ENCODE measurements around the gene POU4F2.

POU4F2 gene

GRCh38 chr4:146640465-146641061 is 1.9 kb downstream of the POU4F2 start:
- H3K4me1 Mint-ChIP-seq = peaks cover 24% of the 10 kb centered on the region

GRCh38 chr4:146641762-146642161 is 3.1 kb downstream of the POU4F2 start:
- no peak overlapping the region for H3K27ac Mint-ChIP-seq
- TF ChIP-seq, protein P1, sequence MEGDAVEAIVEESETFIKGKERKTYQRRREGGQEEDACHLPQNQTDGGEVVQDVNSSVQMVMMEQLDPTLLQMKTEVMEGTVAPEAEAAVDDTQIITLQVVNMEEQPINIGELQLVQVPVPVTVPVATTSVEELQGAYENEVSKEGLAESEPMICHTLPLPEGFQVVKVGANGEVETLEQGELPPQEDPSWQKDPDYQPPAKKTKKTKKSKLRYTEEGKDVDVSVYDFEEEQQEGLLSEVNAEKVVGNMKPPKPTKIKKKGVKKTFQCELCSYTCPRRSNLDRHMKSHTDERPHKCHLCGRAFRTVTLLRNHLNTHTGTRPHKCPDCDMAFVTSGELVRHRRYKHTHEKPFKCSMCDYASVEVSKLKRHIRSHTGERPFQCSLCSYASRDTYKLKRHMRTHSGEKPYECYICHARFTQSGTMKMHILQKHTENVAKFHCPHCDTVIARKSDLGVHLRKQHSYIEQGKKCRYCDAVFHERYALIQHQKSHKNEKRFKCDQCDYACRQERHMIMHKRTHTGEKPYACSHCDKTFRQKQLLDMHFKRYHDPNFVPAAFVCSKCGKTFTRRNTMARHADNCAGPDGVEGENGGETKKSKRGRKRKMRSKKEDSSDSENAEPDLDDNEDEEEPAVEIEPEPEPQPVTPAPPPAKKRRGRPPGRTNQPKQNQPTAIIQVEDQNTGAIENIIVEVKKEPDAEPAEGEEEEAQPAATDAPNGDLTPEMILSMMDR (IDR thresholded peaks at IDR 0.05; ENCODE audit: unreplicated experiment in 3 of 3) = no peak
- peaks cover 7% of the 10 kb centered on the region for H3K9me3 Mint-ChIP-seq
- H3K27me3 Mint-ChIP-seq (ENCODE audit: low read depth) = peaks cover 100% of the 10 kb centered on the region
- H3K4me1 Mint-ChIP-seq = peaks cover 21% of the 10 kb centered on the region
- H3K4me3 Mint-ChIP-seq = peak overlapping the region in 2 of 3 experiments; percentile 36 to 64
- peaks cover 1% of the 10 kb centered on the region for H3K36me3 Mint-ChIP-seq (ENCODE audit: low read depth)

More at GRCh38 chr4:146640465-146641061, 1.9 kb downstream of the POU4F2 start:
- TF ChIP-seq, protein P1 (IDR thresholded peaks at IDR 0.05; ENCODE audit: unreplicated experiment in 3 of 3) = no peak
- H3K9me3 Mint-ChIP-seq = peaks cover 6% of the 10 kb centered on the region
- H3K27ac Mint-ChIP-seq = no peak overlapping the region
- peaks cover 100% of the 10 kb centered on the region for H3K27me3 Mint-ChIP-seq (ENCODE audit: low read depth)
- peak overlapping the region; percentile 55 to 67 (median 59) for H3K4me3 Mint-ChIP-seq
- peaks cover 3% of the 10 kb centered on the region for H3K36me3 Mint-ChIP-seq (ENCODE audit: low read depth)

DNA sequence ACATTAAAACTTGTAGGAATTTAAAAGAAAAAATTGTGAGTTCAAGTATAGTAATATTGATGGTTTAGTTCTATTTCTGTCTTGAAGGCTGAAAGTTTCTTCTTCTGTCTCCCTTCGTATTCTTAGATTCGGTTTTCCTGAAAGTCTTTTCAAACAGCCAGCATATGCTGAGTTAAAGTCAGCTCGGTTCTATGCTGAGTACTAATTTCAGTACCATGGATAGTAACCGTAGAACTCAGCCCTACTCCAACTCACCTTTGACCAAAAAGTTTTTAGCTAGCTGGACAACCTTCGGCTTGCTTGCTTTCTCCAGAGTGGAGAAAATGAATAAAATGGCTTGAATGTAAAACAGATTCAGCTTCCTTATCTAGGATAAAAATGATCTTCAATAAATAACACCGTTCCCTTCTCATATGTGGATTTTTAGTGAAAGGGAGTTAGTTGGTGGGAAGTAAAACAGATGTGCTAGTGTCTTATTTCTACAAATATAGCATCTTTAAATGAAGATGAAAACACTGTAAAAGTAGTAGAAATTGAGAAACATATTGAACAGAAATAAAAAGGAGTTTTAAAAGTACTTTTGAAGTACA is 5.2 kb downstream of the POU4F2 start:
- H3K36me3 Mint-ChIP-seq (ENCODE audit: low read depth) = no peaks in the 10 kb centered on the region
- peaks cover 3% of the 10 kb centered on the region for H3K9me3 Mint-ChIP-seq
- peaks cover 100% of the 10 kb centered on the region for H3K27me3 Mint-ChIP-seq (ENCODE audit: low read depth)
- H3K4me3 Mint-ChIP-seq = no peak overlapping the region
- H3K4me1 Mint-ChIP-seq = peaks cover 12% of the 10 kb centered on the region
- H3K27ac Mint-ChIP-seq = no peak overlapping the region
- TF ChIP-seq, protein P1 (IDR thresholded peaks at IDR 0.05; ENCODE audit: unreplicated experiment in 3 of 3) = no peak

DNA sequence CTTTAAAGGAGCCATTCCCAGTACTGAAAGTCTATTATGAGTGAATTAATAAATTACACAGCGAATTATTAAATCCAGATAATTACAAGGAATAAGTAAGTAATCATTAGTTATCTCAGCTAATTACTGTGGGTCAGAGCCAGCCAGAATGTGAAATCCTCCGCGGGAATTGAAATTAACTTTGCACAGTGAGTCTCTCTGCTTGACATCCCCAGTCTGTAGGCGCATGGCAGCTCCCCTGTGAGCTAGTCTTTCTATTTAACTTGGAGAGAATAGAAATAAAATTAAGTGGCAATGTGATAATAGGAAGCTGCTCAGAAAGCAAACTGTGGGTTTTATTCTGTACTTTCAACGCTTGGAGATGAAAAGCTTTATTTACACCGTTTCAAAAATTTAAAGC is 7.2 kb downstream of the POU4F2 start:
- TF ChIP-seq, protein P1 (IDR thresholded peaks at IDR 0.05; ENCODE audit: unreplicated experiment in 3 of 3) = no peak
- Mint-ChIP-seq H3K36me3 (ENCODE audit: low read depth) (no peaks in the 10 kb centered on the region), H3K4me3 (no peak overlapping the region), H3K9me3 (peaks cover 3% of the 10 kb centered on the region), H3K27ac (no peak overlapping the region), H3K27me3 (ENCODE audit: low read depth) (peaks cover 100% of the 10 kb centered on the region), H3K4me1 (no peaks in the 10 kb centered on the region)

GRCh38 chr4:146646593-146647325 is 8.1 kb downstream of the POU4F2 start:
- H3K9me3 Mint-ChIP-seq = peaks cover 3% of the 10 kb centered on the region
- peaks cover 100% of the 10 kb centered on the region for H3K27me3 Mint-ChIP-seq (ENCODE audit: low read depth)
- TF ChIP-seq, protein P1 (IDR thresholded peaks at IDR 0.05; ENCODE audit: unreplicated experiment in 3 of 3) = no peak
- peak overlapping the region in 1 of 3 experiments; percentile 9 for H3K4me3 Mint-ChIP-seq
- H3K36me3 Mint-ChIP-seq (ENCODE audit: low read depth) = no peaks in the 10 kb centered on the region
- H3K27ac Mint-ChIP-seq = no peak overlapping the region
- no peaks in the 10 kb centered on the region for H3K4me1 Mint-ChIP-seq

All from nephron (organoid).